NB4 (cell line): ENCODE results near the gene ZNF581.

ENCODE experiments used
- DNase-seq: peaks from one replicate; pipeline ENCODE4 v3.0.0; 2010; ENCODE audit warnings: low read depth
- H3K4me3 ChIP-seq: one replicate; pipeline ENCODE4 v1.5.1; 2011; ENCODE audit warnings: mild to moderate bottlenecking, low read depth, low read length, moderate library complexity
- MYC ChIP-seq: IDR thresholded peaks from 2 replicates; pipeline ENCODE4 v1.6.1; 2011; ENCODE audit warnings: low read depth, low read length
- POLR2A ChIP-seq: IDR thresholded peaks from 2 replicates; pipeline ENCODE4 v1.6.1; 2011; ENCODE audit warnings: mild to moderate bottlenecking; ENCODE audit not compliant: insufficient read length; ENCODE audit errors: extremely low read depth
- TF ChIP-seq, protein P1 (sequence below): IDR thresholded peaks from 2 replicates; pipeline ENCODE4 v1.6.1; 2011; ENCODE audit warnings: low read depth, low read length
- TF ChIP-seq, protein P2 (sequence below): IDR thresholded peaks from one replicate; pipeline ENCODE4 v1.5.1; 2012; ENCODE audit warnings: low read depth, low read length

ZNF581 gene

DNA sequence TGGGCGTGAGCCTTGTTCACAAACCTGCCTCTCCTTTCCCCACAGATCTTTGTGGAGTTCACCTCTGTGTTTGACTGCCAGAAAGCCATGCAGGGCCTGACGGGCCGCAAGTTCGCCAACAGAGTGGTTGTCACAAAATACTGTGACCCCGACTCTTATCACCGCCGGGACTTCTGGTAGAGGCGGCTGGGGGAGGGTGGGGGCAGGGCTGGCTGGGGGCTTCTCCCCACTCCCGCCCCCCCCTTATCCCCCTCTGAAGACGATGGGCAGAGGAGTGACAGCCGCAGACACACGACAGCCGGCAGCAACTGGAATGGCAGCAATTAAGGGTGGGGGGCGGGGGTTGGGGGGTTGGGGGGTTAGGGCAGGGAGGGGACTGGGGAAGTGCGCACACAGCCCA lies 30.4 kb downstream of the ZNF581 start:
- H3K4me3 ChIP-seq, result no peak overlapping the region
- no peak for TF ChIP-seq MYC
- TF ChIP-seq POLR2A, result no peak
- TF ChIP-seq, protein P1, sequence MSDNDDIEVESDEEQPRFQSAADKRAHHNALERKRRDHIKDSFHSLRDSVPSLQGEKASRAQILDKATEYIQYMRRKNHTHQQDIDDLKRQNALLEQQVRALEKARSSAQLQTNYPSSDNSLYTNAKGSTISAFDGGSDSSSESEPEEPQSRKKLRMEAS, result no peak
- TF ChIP-seq, protein P2, sequence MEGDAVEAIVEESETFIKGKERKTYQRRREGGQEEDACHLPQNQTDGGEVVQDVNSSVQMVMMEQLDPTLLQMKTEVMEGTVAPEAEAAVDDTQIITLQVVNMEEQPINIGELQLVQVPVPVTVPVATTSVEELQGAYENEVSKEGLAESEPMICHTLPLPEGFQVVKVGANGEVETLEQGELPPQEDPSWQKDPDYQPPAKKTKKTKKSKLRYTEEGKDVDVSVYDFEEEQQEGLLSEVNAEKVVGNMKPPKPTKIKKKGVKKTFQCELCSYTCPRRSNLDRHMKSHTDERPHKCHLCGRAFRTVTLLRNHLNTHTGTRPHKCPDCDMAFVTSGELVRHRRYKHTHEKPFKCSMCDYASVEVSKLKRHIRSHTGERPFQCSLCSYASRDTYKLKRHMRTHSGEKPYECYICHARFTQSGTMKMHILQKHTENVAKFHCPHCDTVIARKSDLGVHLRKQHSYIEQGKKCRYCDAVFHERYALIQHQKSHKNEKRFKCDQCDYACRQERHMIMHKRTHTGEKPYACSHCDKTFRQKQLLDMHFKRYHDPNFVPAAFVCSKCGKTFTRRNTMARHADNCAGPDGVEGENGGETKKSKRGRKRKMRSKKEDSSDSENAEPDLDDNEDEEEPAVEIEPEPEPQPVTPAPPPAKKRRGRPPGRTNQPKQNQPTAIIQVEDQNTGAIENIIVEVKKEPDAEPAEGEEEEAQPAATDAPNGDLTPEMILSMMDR, result no peak
- no peak for DNase-seq

DNA sequence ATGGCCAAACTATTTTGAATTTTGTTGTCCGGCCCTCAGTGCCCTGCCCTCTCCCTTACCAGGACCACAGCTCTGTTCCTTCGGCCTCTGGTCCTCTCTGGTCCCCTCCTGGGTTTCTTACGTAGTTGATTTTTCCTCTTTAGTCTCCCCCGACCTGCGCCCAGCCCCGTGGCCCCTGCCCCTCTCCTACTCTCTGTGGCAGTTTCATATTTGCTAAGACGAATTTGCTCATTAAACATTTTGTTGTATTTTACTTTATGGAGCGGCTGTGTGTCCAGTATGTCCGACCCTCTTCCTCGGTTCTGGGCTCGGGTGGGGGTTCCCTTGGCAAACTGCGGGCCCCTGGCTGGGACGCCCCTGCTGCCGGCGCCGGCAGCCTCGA lies 31.0 kb downstream of the ZNF581 start:
- TF ChIP-seq, protein P1, result no peak
- H3K4me3 ChIP-seq, result peak overlapping the region; percentile 32
- no peak for DNase-seq

DNA sequence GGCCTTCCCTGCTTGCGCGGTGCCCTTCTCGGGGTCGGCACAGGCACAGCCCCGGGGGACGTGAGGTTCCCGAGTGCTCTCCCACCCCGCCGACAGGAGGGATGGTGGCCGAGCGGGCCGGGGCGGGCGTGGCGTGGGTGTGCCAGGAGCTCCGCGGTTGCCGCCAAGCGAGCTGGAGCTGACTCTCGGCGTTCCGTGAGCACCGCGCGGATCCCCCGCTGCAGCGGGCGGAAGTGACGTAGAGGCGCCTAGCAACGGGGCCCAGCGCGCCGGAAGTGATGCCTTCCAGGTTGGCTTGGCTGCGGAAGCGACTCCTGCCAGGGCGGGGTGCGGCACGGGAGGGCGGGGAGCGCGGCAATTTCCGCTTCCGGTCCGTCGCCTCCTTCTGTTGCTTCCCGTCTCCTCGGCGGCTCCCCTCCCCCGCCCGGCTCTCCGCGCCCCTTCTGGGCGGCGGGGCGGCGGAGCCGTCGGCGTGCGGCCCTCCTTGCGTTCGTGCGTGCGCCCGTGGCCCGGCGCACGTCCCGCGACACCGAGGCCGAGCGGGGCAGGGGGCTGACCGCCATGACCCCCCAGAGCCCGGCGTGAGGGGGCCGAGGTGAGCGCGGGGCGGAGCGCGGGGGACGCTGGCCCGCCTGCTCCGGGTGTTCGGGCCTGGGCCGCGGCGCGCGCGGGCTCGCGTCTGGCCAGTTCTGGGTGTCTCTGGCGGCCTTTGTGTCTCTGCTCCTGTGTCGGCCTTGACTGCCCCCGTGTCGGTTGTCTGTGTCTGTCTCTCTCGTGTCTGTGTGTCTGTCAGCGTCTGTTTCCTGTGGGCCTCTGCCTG lies 31.6 kb downstream of the ZNF581 start, which contains the start of gene EPN1:
Gene EPN1, plus strand, starts transcription at position 386 of the 820 bp plus-strand sequence. CDS start 3,402 bp downstream, outside the sequence.
- peak; percentile 94 for DNase-seq
- peak within 1 kb of the TSS; percentile 86 for H3K4me3 ChIP-seq
- TF ChIP-seq, protein P1, result 0 out of 2 replicates have a peak, but pooled peaks have one; percentile 10
- peak; percentile 36; the same call in 1 of the 2 replicates for TF ChIP-seq MYC
- TF ChIP-seq POLR2A, result peak; percentile 43
- TF ChIP-seq, protein P2, result no peak

DNA sequence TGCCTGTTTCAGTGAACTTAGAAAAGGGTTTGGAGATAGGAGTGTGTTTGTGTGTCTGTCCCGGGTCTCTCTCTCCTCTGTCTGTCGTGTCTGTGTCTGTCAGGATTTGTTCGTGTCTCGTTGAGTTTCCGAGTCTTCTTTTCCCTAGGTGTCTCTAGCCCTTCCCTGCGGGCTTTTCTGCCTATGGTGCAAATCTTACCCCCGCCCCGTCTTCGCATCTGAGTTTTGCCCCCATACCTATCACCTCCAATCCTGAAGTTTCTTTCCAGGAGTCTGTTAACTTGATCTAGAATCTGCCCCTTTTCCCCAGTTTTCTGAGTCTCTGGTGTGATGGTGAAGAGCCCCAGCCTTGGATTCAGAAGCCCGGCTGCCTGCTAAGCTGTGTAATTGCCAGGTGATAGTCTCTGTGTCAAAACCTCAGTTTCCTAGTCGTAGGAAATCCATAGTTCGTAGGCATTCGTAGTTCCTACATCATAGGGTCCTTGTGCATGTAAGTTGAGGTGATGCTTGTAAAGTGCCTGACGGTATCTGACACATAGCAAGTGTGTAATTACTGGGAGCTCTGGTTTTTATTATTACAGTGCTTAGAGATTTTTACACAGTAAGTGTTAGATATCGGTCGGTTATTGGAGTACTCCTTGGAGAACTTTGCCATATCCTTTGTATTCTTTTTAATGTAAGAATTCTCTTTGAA lies 32.4 kb downstream of the ZNF581 start:
- H3K4me3 ChIP-seq, result peak overlapping the region; percentile 86
- TF ChIP-seq POLR2A (no peak), MYC (no peak)
- TF ChIP-seq, protein P2, result no peak
- TF ChIP-seq, protein P1, result no peak
- no peak for DNase-seq

DNA sequence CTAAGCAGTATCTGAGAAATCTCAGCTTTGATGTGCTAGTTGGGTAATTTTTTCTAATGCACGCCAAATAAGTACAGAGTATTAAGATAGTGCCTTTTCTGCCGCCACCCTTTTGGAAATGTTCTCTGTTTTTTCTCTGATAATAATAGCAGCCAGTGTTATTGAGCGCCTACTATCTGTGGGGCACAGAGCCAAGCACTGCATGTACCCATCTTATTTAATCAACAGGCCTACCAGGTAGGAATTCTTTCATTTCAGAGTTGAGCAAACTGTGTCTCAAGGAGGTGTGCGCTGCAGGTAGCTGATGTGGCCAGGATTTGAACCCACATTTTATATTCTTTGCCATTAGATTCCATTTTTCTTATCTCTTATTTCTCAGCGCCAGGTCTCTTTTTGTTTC lies 32.9 kb downstream of the ZNF581 start:
- H3K4me3 ChIP-seq, result peak overlapping the region; percentile 86
- DNase-seq, result no peak
- no peak for TF ChIP-seq POLR2A
- TF ChIP-seq, protein P2, result no peak
- TF ChIP-seq MYC, result no peak
- TF ChIP-seq, protein P1, result no peak

DNA sequence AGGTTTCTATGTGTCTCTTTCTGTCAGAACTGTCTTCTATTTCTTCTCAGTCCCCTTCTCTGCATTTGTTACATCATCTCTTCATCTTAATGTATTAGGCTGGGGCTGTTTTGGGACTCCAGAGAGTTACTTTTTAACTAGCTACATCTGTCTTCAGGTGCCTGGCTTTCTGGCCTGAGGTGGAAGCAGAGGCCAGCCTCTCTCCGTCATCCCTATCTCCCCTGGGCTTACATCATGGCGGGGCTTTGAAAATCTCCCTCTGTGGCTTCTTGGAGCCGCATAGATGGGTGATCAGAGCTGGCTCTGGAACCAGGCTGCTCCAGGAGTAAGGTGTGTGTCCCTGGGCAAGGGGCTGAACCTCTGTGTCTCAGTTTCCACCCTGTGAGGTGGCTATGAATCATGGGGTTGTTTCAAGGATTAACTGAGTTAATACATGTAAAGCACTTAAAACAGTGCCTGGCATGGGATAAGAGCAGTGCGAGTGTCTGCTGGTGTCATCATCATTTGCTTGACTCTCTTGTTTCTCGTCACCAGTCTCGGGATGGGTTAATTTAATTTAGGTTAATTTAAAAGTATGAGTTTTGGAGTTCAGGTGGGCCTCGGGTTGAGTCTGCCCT lies 33.5 kb downstream of the ZNF581 start:
- H3K4me3 ChIP-seq, result no peak overlapping the region
- DNase-seq, result no peak
- TF ChIP-seq, protein P1, result no peak
- TF ChIP-seq POLR2A, result no peak
- TF ChIP-seq MYC, result no peak
- TF ChIP-seq, protein P2, result no peak
